Neural cell (in vitro differentiated cells): ENCODE results near the gene TIAM2. TPM values are rescaled to one million over a fixed set of nuclear protein-coding genes. Genes with fewer than 3 reads are reported as not detected.
"Not testable (repeated sequence)": the region's sequence is repeated elsewhere in the genome, so short reads cannot be mapped to it uniquely, and the experiment has no call there.

Experiments
- H2AFZ ChIP-seq: fragments of 200-600, 300-800 bp; sonication (generic), shearing (Covaris generic); 2 replicates; pipeline ENCODE4 v1.6.0; 2014; ENCODE audit warnings: low read depth, mild to moderate bottlenecking, antibody characterized with exemption, low read length, moderate library complexity
- H3F3A ChIP-seq: fragments of 200-600 bp; shearing (Covaris generic); 2 replicates; pipeline ENCODE4 v1.6.1; 2016; ENCODE audit warnings: mild to moderate bottlenecking, moderate library complexity, mixed read lengths, antibody characterized with exemption, low read length; ENCODE audit not compliant: insufficient read depth, poor library complexity, severe bottlenecking
- H3K27ac ChIP-seq: fragments of 200-600, 300-800 bp; sonication (generic), shearing (Covaris generic); 2 replicates; pipeline ENCODE4 v1.5.1; 2014; ENCODE audit warnings: mild to moderate bottlenecking, low read length, moderate library complexity
- H3K27me3 ChIP-seq: fragments of 300-800, 200-600 bp; sonication (generic), shearing (Covaris generic); 2 replicates; pipeline ENCODE4 v1.6.0; 2014; ENCODE audit warnings: mild to moderate bottlenecking, low read depth, low read length, moderate library complexity; ENCODE audit not compliant: insufficient read depth
- H3K36me3 ChIP-seq: fragments of 300-800, 200-600 bp; sonication (generic), shearing (Covaris generic); 2 replicates; pipeline ENCODE4 v1.5.1; 2014; ENCODE audit warnings: mild to moderate bottlenecking, antibody characterized with exemption, low read length, moderate library complexity; ENCODE audit not compliant: insufficient read depth
- H3K4me2 ChIP-seq: fragments of 300-800, 200-600 bp; sonication (generic), shearing (Covaris generic); 2 replicates; pipeline ENCODE4 v1.6.0; 2014; ENCODE audit warnings: mild to moderate bottlenecking, low read length
- H3K4me3 ChIP-seq: fragments of 300-800, 200-600 bp; sonication (generic), shearing (Covaris generic); 2 replicates; pipeline ENCODE4 v1.5.1; 2014; ENCODE audit warnings: mild to moderate bottlenecking, low read length, moderate library complexity
- H3K79me2 ChIP-seq: fragments of 200-600 bp; shearing (Covaris generic); replicated peaks from 2 replicates; pipeline ENCODE4 v1.6.0; 2014; ENCODE audit warnings: mild to moderate bottlenecking, low read length, moderate library complexity; ENCODE audit not compliant: insufficient read depth
- H3K9ac ChIP-seq: fragments of 300-800, 200-600 bp; sonication (generic), shearing (Covaris generic); 2 replicates; pipeline ENCODE4 v1.6.1; 2016; ENCODE audit warnings: mild to moderate bottlenecking, low read length, mixed read lengths
- H3K9me2 ChIP-seq: fragments of 200-600 bp; shearing (Covaris generic); 2 replicates; pipeline ENCODE4 v1.6.1; 2016; ENCODE audit warnings: mild to moderate bottlenecking, low read length, mixed read lengths; ENCODE audit not compliant: insufficient read depth
- H3K9me3 ChIP-seq: fragments of 200-600, 300-800 bp; sonication (generic), shearing (Covaris generic); 2 replicates; pipeline ENCODE4 v1.6.1; 2016; ENCODE audit warnings: mild to moderate bottlenecking, mixed run types, low read length, moderate library complexity, mixed read lengths
- H4K20me1 ChIP-seq: fragments of 200-600 bp; shearing (Covaris generic); 2 replicates; pipeline ENCODE4 v1.6.1; 2016; ENCODE audit warnings: mild to moderate bottlenecking, mixed run types; ENCODE audit not compliant: insufficient read depth
- EP300 ChIP-seq: fragments of 450-650 bp; conservative IDR thresholded peaks from 2 replicates; pipeline ENCODE4 v1.6.1; 2014; ENCODE audit warnings: antibody characterized with exemption, mild to moderate bottlenecking, moderate library complexity; ENCODE audit not compliant: poor library complexity, severe bottlenecking
- EZH2 ChIP-seq: fragments of 200-600, 300-800 bp; shearing (Covaris generic), sonication (generic); IDR thresholded peaks from 2 replicates; pipeline ENCODE4 v1.6.1; 2014; ENCODE audit warnings: antibody characterized with exemption, low read length, borderline replicate concordance, mild to moderate bottlenecking; ENCODE audit not compliant: insufficient read depth, poor library complexity, severe bottlenecking
- MXI1 ChIP-seq: fragments of 450-650 bp; conservative IDR thresholded peaks from 2 replicates; pipeline ENCODE4 v1.6.1; 2014; ENCODE audit warnings: antibody characterized with exemption, mild to moderate bottlenecking; ENCODE audit not compliant: poor library complexity, severe bottlenecking
- POLR2AphosphoS5 ChIP-seq: IDR thresholded peaks from 2 replicates; pipeline ENCODE4 v1.6.1; 2012
- RAD21 ChIP-seq: fragments of 450-650 bp; conservative IDR thresholded peaks from 2 replicates; pipeline ENCODE4 v1.6.1; 2014; ENCODE audit warnings: antibody characterized with exemption, mild to moderate bottlenecking, moderate library complexity
- REST ChIP-seq: IDR thresholded peaks from 2 replicates; pipeline ENCODE4 v1.6.1; 2012; ENCODE audit warnings: borderline replicate concordance
- SMC3 ChIP-seq: fragments of 450-650 bp; conservative IDR thresholded peaks from 2 replicates; pipeline ENCODE4 v1.6.1; 2014; ENCODE audit warnings: antibody characterized with exemption, mild to moderate bottlenecking, moderate library complexity; ENCODE audit not compliant: poor library complexity
- TAF1 ChIP-seq: IDR thresholded peaks from 2 replicates; pipeline ENCODE4 v1.6.1; 2012; ENCODE audit warnings: low read depth
- polyA plus RNA-seq: library from polyadenylated mRNA; depleted of rRNA; stranded (reverse); fragments of >200 nt; gene quantifications from 2 replicates; pipeline ENCODE4 v1.2.3, GENCODE V29; 2014
- TF ChIP-seq, protein P1 (sequence below): fragments of 450-650 bp; IDR thresholded peaks from 2 replicates; pipeline ENCODE4 v1.5.1; 2014; ENCODE audit warnings: antibody characterized with exemption, mild to moderate bottlenecking, moderate library complexity; ENCODE audit not compliant: poor library complexity, severe bottlenecking

The TIAM2 gene
- polyA plus RNA-seq, 1 donor from 2014 or later, result 73.3 TPM

DNA sequence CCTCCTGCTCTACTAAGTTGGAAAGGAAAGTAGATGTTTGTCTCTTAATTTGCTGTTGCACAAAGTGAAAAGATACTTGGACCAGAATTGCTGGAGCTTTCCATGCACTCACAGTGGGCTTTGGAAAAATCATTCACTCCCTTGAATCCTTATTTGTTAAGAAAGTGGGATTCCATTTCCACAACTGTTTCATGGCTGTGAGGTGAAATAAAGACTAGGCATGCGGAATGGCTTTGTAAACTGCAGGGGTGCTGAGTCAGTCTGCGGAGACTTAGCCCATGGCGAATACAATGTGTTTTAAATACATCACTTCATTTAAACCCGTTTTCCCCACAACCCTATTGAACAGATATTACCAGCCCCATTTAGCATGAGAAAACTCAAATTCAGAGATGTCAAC lies 231.9 kb downstream of the TIAM2 start:
- H3K9ac ChIP-seq, result no peak overlapping the region
- H3K36me3 ChIP-seq, result no peaks in the 10 kb centered on the region
- TF ChIP-seq EP300 (no peak), REST (no peak), TAF1 (no peak), MXI1 (no peak), RAD21 (no peak), SMC3 (no peak), EZH2 (no peak), POLR2AphosphoS5 (no peak)
- TF ChIP-seq, protein P1, sequence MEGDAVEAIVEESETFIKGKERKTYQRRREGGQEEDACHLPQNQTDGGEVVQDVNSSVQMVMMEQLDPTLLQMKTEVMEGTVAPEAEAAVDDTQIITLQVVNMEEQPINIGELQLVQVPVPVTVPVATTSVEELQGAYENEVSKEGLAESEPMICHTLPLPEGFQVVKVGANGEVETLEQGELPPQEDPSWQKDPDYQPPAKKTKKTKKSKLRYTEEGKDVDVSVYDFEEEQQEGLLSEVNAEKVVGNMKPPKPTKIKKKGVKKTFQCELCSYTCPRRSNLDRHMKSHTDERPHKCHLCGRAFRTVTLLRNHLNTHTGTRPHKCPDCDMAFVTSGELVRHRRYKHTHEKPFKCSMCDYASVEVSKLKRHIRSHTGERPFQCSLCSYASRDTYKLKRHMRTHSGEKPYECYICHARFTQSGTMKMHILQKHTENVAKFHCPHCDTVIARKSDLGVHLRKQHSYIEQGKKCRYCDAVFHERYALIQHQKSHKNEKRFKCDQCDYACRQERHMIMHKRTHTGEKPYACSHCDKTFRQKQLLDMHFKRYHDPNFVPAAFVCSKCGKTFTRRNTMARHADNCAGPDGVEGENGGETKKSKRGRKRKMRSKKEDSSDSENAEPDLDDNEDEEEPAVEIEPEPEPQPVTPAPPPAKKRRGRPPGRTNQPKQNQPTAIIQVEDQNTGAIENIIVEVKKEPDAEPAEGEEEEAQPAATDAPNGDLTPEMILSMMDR, result no peak
- H3F3A ChIP-seq, result no peaks in the 10 kb centered on the region
- no peaks in the 10 kb centered on the region for H4K20me1 ChIP-seq
- no peaks in the 10 kb centered on the region for H3K9me3 ChIP-seq
- H3K27me3 ChIP-seq, result no peaks in the 10 kb centered on the region
- no peaks in the 10 kb centered on the region for H3K9me2 ChIP-seq
- no peak overlapping the region for H3K4me3 ChIP-seq
- H3K27ac ChIP-seq, result no peak overlapping the region
- H2AFZ ChIP-seq, result no peak overlapping the region
- no peak overlapping the region for H3K4me2 ChIP-seq
- peaks cover 44% of the 10 kb centered on the region for H3K79me2 ChIP-seq

DNA sequence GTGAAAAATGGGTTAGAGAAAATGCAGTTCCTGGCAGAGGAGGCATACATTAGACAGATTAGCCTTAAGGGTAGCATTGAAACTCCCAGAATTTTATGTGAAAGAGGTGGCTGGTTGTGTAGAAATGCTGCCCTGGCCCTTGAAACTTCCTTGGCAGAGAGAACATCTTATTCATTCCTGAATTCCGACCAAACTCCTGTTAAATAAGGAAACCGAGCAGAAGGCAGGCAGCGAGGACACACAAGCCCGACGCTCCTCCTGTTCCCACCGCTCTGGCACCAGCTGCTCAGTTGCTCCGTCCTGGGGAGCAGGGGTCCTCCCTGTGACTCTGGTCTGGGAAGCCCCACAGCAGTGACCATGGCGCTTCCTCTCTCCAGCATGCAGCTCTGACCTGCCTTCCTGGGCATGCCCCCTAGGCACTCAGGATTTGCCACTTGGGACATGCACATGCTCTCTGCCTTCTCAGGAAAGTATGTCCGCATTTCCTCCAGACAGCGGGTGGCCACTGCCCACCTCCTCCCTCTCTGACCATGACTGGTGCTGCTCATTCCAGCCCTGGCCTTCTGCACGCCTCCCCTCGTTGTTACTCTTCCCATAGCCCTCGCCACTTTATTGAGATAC lies 233.5 kb downstream of the TIAM2 start:
- Histone ChIP-seq H3K27me3 (no peaks in the 10 kb centered on the region), H2AFZ (no peak overlapping the region), H3K9ac (no peak overlapping the region), H3K9me3 (no peaks in the 10 kb centered on the region), H3K27ac (no peak overlapping the region), H3K79me2 (peaks cover 40% of the 10 kb centered on the region), H3K36me3 (no peaks in the 10 kb centered on the region), H3F3A (no peaks in the 10 kb centered on the region), H3K9me2 (no peaks in the 10 kb centered on the region), H3K4me2 (no peak overlapping the region), H4K20me1 (no peaks in the 10 kb centered on the region), H3K4me3 (no peak overlapping the region)
- TF ChIP-seq RAD21, result no peak
- no peak for TF ChIP-seq TAF1
- TF ChIP-seq, protein P1, result no peak
- no peak for TF ChIP-seq SMC3
- TF ChIP-seq EP300, result no peak
- no peak for TF ChIP-seq REST
- TF ChIP-seq MXI1, result no peak
- TF ChIP-seq POLR2AphosphoS5, result no peak
- no peak for TF ChIP-seq EZH2

DNA sequence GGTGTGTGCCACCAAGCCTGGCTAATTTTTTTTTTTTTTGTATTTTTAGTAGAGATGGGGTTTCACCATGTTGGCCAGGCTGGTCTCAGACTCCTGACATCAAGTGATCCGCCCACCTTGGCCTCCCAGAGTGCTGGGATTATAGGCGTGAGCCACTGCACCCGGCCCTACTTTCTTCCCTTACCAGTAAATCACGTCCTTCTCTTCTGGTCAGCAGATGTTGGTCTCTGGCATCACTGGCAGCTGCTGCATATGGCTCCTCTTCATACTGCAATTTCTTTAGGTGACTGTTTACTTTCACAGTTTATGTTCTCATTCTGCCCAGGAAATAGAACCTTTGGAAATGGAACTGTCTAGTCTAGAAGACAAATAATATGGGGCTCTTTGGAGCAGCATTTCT lies 235.9 kb downstream of the TIAM2 start:
- H3K79me2 ChIP-seq, result peaks cover 18% of the 10 kb centered on the region
- not testable (repeated sequence) for H4K20me1 ChIP-seq, H3F3A ChIP-seq

More for the DNA sequence above, 235.9 kb downstream of the TIAM2 start:
- not testable (repeated sequence) for H3K9me3 ChIP-seq, H3K27ac ChIP-seq, H3K4me3 ChIP-seq, H3K9me2 ChIP-seq, H3K4me2 ChIP-seq, H2AFZ ChIP-seq, H3K27me3 ChIP-seq, H3K36me3 ChIP-seq, H3K9ac ChIP-seq
